ENCODE data around the gene PCDHB4. TPM values are rescaled to one million over a fixed set of nuclear protein-coding genes. Genes with fewer than 3 reads are reported as not detected.

PCDHB4 gene
- total and polyA plus RNA-seq, 2 of the 13 experiments (the other 11 are each of a cell fraction or from before 2014, with no cell fraction given): 0.08 to 0.13 TPM

GRCh38 chr5:141077826-141078225 is 43.8 kb upstream of the PCDHB4 start:
- ChIA-PET POLR2A (no interaction called here), CTCF (ENCODE audit: low intra/inter-chr PET ratio, low total read pairs) (no interaction called here)
- WGBS (ENCODE audit: low lambda C conversion rate): 86% methylated on average over 17 of the region's 17 CpGs
- H3K27ac ChIP-seq (ENCODE audit: extremely low read length, insufficient read depth, low read length): no peak overlapping the region
- no peaks in the 10 kb centered on the region for H3K4me1 ChIP-seq (ENCODE audit: insufficient read depth, low read length)
- H3K4me3 ChIP-seq (replicated peaks in 1 of 3; ENCODE audit: insufficient read depth in 1 of 3, low read depth in 2 of 3, low read length in 3 of 3): no peak overlapping the region
- H3K9me3 ChIP-seq (ENCODE audit: low read length): no peaks in the 10 kb centered on the region
- H2AFZ ChIP-seq (ENCODE audit: low read length): no peak overlapping the region
- TF ChIP-seq ZNF24 (IDR thresholded peaks at IDR 0.05): no peak
- no peak overlapping the region for H3K9ac ChIP-seq (ENCODE audit: insufficient read depth, low read depth, low read length)
- in situ Hi-C loops (cut with HindIII; ENCODE audit: extremely low pct_ligation_motif_present, low pct_unique_long_range_greater_than_20kb): no loop called here
- no peaks in the 10 kb centered on the region for H3K36me3 ChIP-seq (replicated peaks in 1 of 2; ENCODE audit: control insufficient read depth in 1 of 2, insufficient read depth in 2 of 2, low read length in 2 of 2)
- intact Hi-C loops (cut with micrococcal nuclease; ENCODE audit: unreplicated experiment): no loop called here
- no peak overlapping the region for H3K4me2 ChIP-seq (ENCODE audit: low read depth, low read length)
- H3K79me2 ChIP-seq (ENCODE audit: insufficient read depth, low read length): no peaks in the 10 kb centered on the region
- H3K27me3 ChIP-seq (ENCODE audit: control insufficient read depth in 1 of 2, insufficient read depth in 2 of 2, low read length in 2 of 2): no peaks in the 10 kb centered on the region; a peak in 2 of 5 replicates
- no peak for DNase-seq (ENCODE audit: low spot score)
- no peak for FAIRE-seq
- BruUV-seq (replicated peaks): no TSS peak
- ATAC-seq: no peak
- H4K20me1 ChIP-seq (ENCODE audit: insufficient read depth, low read length): no peaks in the 10 kb centered on the region

- Histone ChIP-seq H3K4me3 (replicated peaks in 1 of 3; ENCODE audit: insufficient read depth in 1 of 3, low read depth in 2 of 3, low read length in 3 of 3) (no peak overlapping the region), H3K4me2 (ENCODE audit: low read depth, low read length) (no peak overlapping the region), H3K9ac (ENCODE audit: insufficient read depth, low read depth, low read length) (no peak overlapping the region), H3K27ac (ENCODE audit: extremely low read length, insufficient read depth, low read length) (no peak overlapping the region), H3K4me1 (ENCODE audit: insufficient read depth, low read length) (peaks cover 12% of the 10 kb centered on the region), H2AFZ (ENCODE audit: low read length) (no peak overlapping the region), H3K9me3 (ENCODE audit: low read length) (no peaks in the 10 kb centered on the region), H3K79me2 (ENCODE audit: insufficient read depth, low read length) (no peaks in the 10 kb centered on the region), H3K36me3 (replicated peaks in 1 of 2; ENCODE audit: control insufficient read depth in 1 of 2, insufficient read depth in 2 of 2, low read length in 2 of 2) (no peaks in the 10 kb centered on the region), H3K27me3 (ENCODE audit: control insufficient read depth in 1 of 2, insufficient read depth in 2 of 2, low read length in 2 of 2) (peaks cover 0 to 7% of the 10 kb centered on the region in 2 experiments; a peak in 1 of 5 replicates), H4K20me1 (ENCODE audit: insufficient read depth, low read length) (no peaks in the 10 kb centered on the region)
- intact Hi-C loops (cut with micrococcal nuclease; ENCODE audit: unreplicated experiment): no loop called here
- FAIRE-seq (no peak), ATAC-seq (no peak), DNase-seq (ENCODE audit: low spot score) (no peak)
- in situ Hi-C loops (cut with HindIII; ENCODE audit: extremely low pct_ligation_motif_present, low pct_unique_long_range_greater_than_20kb): no loop called here
- ChIA-PET CTCF (ENCODE audit: low intra/inter-chr PET ratio, low total read pairs) (no interaction called here), POLR2A (no interaction called here)
- no TSS peak for BruUV-seq (replicated peaks)
- TF ChIP-seq SMC3 (IDR thresholded peaks at IDR 0.05; ENCODE audit: low read length) (no peak), KDM6A (CRISPR knock-in tag; IDR thresholded peaks at IDR 0.05; ENCODE audit: low read depth) (no peak), ZFAT (CRISPR knock-in tag; conservative IDR thresholded peaks at IDR 0.05) (no peak), ZNF749 (CRISPR knock-in tag; IDR thresholded peaks at IDR 0.05; ENCODE audit: borderline replicate concordance) (no peak), ARID2 (CRISPR knock-in tag; IDR thresholded peaks at IDR 0.05; ENCODE audit: borderline replicate concordance) (no peak), ZNF709 (CRISPR knock-in tag; IDR thresholded peaks at IDR 0.05) (no peak), ZSCAN5A (CRISPR knock-in tag; IDR thresholded peaks at IDR 0.05; ENCODE audit: borderline replicate concordance) (no peak), ZNF678 (CRISPR knock-in tag; IDR thresholded peaks at IDR 0.05) (no peak), FOSL1 (CRISPR knock-in tag; IDR thresholded peaks at IDR 0.05; ENCODE audit: borderline replicate concordance) (no peak), SKIL (CRISPR knock-in tag; IDR thresholded peaks at IDR 0.05; ENCODE audit: borderline replicate concordance) (no peak), ATF2 (CRISPR knock-in tag; IDR thresholded peaks at IDR 0.05) (no peak)
Measured at GRCh38 chr5:141082228-141082627, 39.4 kb upstream of the PCDHB4 start.
